ENCODE results near the gene FAM167B.
"Not testable (repeated sequence)": the region's sequence is repeated elsewhere in the genome, so short reads cannot be mapped to it uniquely, and the experiment has no call there.

FAM167B gene

DNA sequence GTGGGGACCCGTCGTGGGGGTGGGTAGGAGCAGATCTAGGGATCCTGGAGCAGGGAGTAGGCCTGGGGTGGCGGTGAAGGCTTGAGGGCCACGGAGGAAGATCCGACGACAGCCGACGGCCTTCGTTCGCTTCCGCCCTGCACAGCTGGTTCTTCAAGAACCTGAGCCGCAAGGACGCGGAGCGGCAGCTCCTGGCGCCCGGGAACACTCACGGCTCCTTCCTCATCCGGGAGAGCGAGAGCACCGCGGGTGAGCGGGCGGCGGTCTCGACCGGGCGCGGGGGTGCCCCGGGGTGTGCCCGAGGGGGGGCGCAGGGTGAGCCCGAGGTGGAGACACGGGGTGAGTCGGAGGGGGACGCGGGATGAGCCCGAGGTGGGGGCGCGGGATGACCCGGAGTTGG lies 28.4 kb downstream of the FAM167B start:
- DNase-seq (ENCODE audit: low spot score in 2 of 2) (no peak), ATAC-seq (replicated peaks; ENCODE audit: extremely low read depth, poor library complexity, severe bottlenecking) (no peak)
- Mint-ChIP-seq H3K4me1 (peaks cover 45% of the 10 kb centered on the region), H3K4me3 (no peak overlapping the region), H3K36me3 (ENCODE audit: insufficient read depth) (peaks cover 86% of the 10 kb centered on the region), H3K27me3 (no peaks in the 10 kb centered on the region), H3K27ac (ENCODE audit: low read depth) (no peak overlapping the region), H3K9me3 (no peaks in the 10 kb centered on the region)

DNA sequence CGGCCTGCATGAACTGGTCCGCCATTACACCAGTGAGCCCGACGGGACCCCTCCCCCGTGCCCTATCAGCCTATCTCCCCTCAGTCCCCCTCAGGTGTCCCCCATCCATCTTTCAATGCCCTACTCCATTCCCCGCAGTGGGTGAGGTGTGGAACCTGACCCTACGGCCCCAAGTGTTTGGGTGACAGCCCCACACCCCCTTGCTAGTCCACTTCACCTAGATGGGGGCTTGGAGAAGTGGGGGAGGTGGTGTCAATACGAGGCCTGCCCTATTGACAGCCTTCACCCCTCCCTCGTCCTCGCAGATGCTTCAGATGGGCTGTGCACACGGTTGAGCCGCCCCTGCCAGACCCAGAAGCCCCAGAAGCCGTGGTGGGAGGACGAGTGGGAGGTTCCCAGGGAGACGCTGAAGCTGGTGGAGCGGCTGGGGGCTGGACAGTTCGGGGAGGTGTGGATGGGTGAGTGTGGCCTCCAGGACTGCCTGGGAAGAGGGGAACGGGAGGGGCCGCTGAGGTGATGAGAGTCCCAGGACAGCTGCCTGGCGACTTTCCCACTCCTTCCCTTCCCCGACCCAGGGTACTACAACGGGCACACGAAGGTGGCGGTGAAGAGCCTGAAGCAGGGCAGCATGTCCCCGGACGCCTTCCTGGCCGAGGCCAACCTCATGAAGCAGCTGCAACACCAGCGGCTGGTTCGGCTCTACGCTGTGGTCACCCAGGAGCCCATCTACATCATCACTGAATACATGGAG lies 29.2 kb downstream of the FAM167B start:
- Mint-ChIP-seq H3K4me1 (peaks cover 42% of the 10 kb centered on the region), H3K27me3 (no peaks in the 10 kb centered on the region), H3K4me3 (no peak overlapping the region), H3K9me3 (no peaks in the 10 kb centered on the region), H3K36me3 (ENCODE audit: insufficient read depth) (peaks cover 88% of the 10 kb centered on the region), H3K27ac (ENCODE audit: low read depth) (peak overlapping the region; percentile 35)
- no peak for ATAC-seq (replicated peaks; ENCODE audit: extremely low read depth, poor library complexity, severe bottlenecking)
- no peak for DNase-seq (ENCODE audit: low spot score in 2 of 2)

DNA sequence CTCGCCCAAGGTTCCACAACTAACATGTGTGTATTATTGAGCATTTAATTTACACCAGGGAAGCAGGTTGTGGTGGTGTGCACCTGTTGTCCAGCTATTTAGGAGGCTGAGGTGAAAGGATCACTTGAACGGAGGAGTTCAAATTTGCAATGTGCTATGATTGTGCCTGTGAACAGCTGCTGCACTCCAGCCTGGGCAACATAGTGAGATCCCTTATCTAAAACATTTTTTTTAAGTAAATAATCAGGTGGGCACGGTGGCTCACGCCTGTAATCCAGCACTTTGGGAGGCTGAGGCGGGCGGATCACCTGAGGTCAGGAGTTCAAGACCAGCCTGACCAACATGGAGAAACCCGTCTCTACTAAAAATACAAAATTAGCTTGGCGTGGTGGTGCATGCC lies 37.8 kb downstream of the FAM167B start:
- ATAC-seq (replicated peaks; ENCODE audit: extremely low read depth, poor library complexity, severe bottlenecking); H3K27ac Mint-ChIP-seq (ENCODE audit: low read depth); H3K4me1 Mint-ChIP-seq: not testable (repeated sequence)

DNA sequence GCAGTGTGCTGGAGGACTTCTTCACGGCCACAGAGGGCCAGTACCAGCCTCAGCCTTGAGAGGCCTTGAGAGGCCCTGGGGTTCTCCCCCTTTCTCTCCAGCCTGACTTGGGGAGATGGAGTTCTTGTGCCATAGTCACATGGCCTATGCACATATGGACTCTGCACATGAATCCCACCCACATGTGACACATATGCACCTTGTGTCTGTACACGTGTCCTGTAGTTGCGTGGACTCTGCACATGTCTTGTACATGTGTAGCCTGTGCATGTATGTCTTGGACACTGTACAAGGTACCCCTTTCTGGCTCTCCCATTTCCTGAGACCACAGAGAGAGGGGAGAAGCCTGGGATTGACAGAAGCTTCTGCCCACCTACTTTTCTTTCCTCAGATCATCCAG lies 38.6 kb downstream of the FAM167B start:
- no peak for DNase-seq (ENCODE audit: low spot score in 2 of 2)
- no peak overlapping the region for H3K27ac Mint-ChIP-seq (ENCODE audit: low read depth)
- H3K4me1 Mint-ChIP-seq, result no peaks in the 10 kb centered on the region
- no peak overlapping the region for H3K4me3 Mint-ChIP-seq
- no peak for ATAC-seq (replicated peaks; ENCODE audit: extremely low read depth, poor library complexity, severe bottlenecking)
- no peaks in the 10 kb centered on the region for H3K9me3 Mint-ChIP-seq
- H3K27me3 Mint-ChIP-seq, result no peaks in the 10 kb centered on the region
- H3K36me3 Mint-ChIP-seq (ENCODE audit: insufficient read depth), result peaks cover 55% of the 10 kb centered on the region

More for the DNA sequence above, 37.8 kb downstream of the FAM167B start:
- not testable (repeated sequence) for H3K27me3 Mint-ChIP-seq; H3K9me3 Mint-ChIP-seq; H3K4me3 Mint-ChIP-seq; DNase-seq (ENCODE audit: low spot score in 2 of 2)
- H3K36me3 Mint-ChIP-seq (ENCODE audit: insufficient read depth), result peaks cover 63% of the 10 kb centered on the region

DNA sequence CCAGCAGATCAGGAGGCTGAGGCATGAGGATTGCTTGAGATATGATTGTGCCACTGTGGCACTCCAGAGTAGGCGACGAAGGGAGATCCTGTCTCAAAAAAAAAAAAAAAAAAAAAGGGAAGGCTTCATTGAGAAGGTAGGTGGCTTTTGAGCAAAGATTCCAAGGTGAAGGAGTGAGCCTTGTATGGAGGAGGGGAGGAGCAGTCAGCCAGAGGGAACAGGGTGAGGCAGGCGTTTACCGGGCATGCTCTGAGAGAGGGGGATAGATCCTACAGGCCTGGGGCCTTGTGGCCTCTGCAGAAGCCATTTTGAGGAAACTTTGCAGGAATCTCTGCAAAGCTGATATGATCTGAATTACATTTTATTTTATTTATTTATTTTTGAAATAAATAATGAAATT lies 39.7 kb downstream of the FAM167B start:
- Mint-ChIP-seq H3K36me3 (ENCODE audit: insufficient read depth) (peaks cover 48% of the 10 kb centered on the region), H3K4me1 (peaks cover 6% of the 10 kb centered on the region), H3K9me3 (no peaks in the 10 kb centered on the region), H3K27ac (ENCODE audit: low read depth) (no peak overlapping the region), H3K27me3 (no peaks in the 10 kb centered on the region), H3K4me3 (no peak overlapping the region)
- ATAC-seq (replicated peaks; ENCODE audit: extremely low read depth, poor library complexity, severe bottlenecking), result no peak
- DNase-seq (ENCODE audit: low spot score in 2 of 2), result no peak

DNA sequence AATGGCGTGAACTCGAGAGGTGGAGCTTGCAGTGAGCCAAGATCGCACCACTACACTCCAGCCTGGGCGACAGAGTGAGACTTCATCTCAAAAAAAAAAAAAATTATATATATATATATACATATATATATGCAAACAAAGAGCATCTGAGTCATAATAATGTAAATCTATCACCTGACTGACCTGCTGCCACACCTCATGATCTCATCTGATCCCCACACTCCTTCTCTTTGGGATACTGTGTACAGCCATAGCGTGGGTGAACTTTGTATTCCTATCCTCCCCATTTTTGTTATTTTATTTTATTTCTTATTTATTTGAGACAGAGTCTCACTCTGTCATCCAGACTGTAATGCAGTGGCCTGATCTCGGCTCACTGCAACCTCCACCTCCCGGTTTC lies 42.2 kb downstream of the FAM167B start:
- ATAC-seq (replicated peaks; ENCODE audit: extremely low read depth, poor library complexity, severe bottlenecking) (no peak), DNase-seq (ENCODE audit: low spot score in 2 of 2) (no peak)
- no peaks in the 10 kb centered on the region for H3K9me3 Mint-ChIP-seq
- no peak overlapping the region for H3K4me3 Mint-ChIP-seq
- H3K36me3 Mint-ChIP-seq (ENCODE audit: insufficient read depth), result peaks cover 43% of the 10 kb centered on the region
- H3K27ac Mint-ChIP-seq (ENCODE audit: low read depth), result no peak overlapping the region
- peaks cover 24% of the 10 kb centered on the region for H3K4me1 Mint-ChIP-seq
- no peaks in the 10 kb centered on the region for H3K27me3 Mint-ChIP-seq

DNA sequence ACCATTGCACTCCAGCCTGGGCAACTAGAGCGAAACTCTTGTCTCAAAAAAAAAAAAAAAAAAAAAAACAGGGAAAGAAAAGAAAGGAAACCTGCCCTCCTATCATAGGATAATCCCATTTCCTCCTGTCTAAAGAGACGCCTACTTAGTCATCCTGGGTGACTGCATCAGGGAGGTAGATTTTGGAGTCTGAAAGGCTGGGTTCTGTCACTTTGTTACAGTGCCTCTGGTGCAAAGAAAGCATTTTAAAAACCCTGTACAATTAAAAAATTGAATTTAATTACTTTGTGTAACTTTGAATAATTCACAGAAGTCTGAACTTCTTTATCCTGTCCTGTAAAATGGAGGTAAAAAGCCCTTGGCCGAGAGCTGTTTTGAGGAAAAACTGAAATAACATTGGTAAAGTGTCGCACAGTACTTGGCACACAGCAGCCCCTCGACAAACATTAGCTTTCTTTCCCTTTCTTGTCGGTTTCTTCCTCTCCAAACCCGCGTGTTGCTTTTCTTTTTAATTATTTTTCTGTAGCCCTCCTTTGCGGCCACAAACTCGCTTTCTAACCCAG lies 44.2 kb downstream of the FAM167B start:
- no peaks in the 10 kb centered on the region for H3K9me3 Mint-ChIP-seq
- H3K27ac Mint-ChIP-seq (ENCODE audit: low read depth), result peak overlapping the region; percentile 97
- H3K36me3 Mint-ChIP-seq (ENCODE audit: insufficient read depth), result peaks cover 41% of the 10 kb centered on the region
- peak overlapping the region; percentile 91 for H3K4me3 Mint-ChIP-seq
- H3K27me3 Mint-ChIP-seq, result no peaks in the 10 kb centered on the region
- no peak for ATAC-seq (replicated peaks; ENCODE audit: extremely low read depth, poor library complexity, severe bottlenecking)
- no peak for DNase-seq (ENCODE audit: low spot score in 2 of 2)
- H3K4me1 Mint-ChIP-seq, result peaks cover 40% of the 10 kb centered on the region

DNA sequence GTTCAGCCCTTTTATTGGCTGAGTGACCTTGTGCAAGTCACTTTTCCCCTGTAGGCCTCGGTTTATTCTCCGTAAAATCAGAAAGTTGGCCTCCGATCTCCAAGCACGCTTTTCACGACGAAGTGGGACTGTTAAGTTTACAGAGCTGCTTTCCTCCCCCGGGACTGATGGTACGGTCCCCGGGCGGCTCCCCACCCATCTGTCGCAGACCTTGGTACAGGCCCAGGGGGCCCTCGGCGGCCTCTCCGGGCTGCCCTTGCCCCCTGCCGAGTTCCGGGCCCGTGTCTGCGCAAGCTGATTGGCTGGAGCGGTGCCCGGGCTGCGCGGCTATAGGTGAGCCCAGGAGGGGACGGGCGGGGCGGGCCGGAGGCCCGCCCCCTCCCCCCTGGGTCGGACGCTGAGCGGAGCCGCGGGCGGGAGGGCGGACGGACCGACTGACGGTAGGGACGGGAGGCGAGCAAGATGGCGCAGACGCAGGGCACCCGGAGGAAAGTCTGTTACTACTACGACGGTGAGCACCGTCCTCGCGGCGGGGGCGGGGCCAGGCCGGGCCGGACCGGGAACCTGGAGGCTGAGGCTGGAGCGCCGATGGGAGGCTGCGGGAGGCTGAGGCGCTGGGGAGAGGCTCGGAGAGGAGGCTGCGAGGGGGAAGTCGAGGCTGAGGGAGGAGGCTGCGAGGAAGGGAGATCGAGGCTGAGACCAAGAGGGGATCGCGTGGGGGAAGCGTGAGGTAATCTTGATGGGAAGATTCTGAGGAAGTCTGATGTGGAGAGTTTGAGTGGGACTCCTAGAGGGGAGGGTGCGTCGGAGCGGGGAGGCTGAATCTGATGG lies 44.9 kb downstream of the FAM167B start, which contains the start of gene HDAC1:
Gene HDAC1 (plus strand): TSS at position 376 of the 831 bp plus-strand sequence. CDS start 87 bp downstream, at position 463.
- Mint-ChIP-seq H3K27ac (ENCODE audit: low read depth) (peak within 1 kb of the TSS; percentile 97), H3K4me1 (peaks cover 47% of the 10 kb centered on the region), H3K9me3 (no peaks in the 10 kb centered on the region), H3K36me3 (ENCODE audit: insufficient read depth) (peaks cover 35% of the 10 kb centered on the region), H3K27me3 (no peaks in the 10 kb centered on the region), H3K4me3 (peak within 1 kb of the TSS; percentile 91)
- ATAC-seq (replicated peaks; ENCODE audit: extremely low read depth, poor library complexity, severe bottlenecking) (peak; percentile 98), DNase-seq (ENCODE audit: low spot score in 2 of 2) (peak; percentile 88 to 96)

DNA sequence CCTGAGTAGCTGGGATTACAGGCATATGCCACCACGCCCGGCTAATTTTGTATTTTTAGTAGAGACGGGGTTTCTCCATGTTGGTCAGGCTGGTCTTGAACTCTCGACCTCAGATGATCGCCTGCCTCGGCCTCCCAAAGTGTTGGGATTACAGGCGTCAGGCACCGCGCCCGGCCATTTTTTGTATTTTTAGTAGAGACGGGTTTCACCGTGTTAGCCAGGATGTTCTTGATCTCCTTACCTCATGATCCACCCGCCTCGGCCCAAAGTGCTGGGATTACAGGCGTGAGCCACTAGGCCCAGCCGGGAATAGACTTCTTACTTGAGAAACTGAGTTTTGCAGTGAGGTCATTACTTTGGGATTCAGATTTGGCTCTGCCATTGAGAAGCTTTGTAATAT lies 51.2 kb downstream of the FAM167B start:
- not testable (repeated sequence) for H3K9me3 Mint-ChIP-seq; ATAC-seq (replicated peaks; ENCODE audit: extremely low read depth, poor library complexity, severe bottlenecking); H3K4me3 Mint-ChIP-seq; H3K27me3 Mint-ChIP-seq; H3K27ac Mint-ChIP-seq (ENCODE audit: low read depth); DNase-seq (ENCODE audit: low spot score in 2 of 2)
- Mint-ChIP-seq H3K36me3 (ENCODE audit: insufficient read depth) (peaks cover 31% of the 10 kb centered on the region), H3K4me1 (peaks cover 46% of the 10 kb centered on the region)
